HG02642 (cell line): Measurements from ENCODE around the gene RALGAPA2.
"Not testable (repeated sequence)": the region's sequence is repeated elsewhere in the genome, so short reads cannot be mapped to it uniquely, and the experiment has no call there.

Source experiments
- ATAC-seq: cut with Tn5 transposase; IDR thresholded peaks from one replicate; pipeline ENCODE4 v1.9.1; 2021; ENCODE audit warnings: mild to moderate bottlenecking; ENCODE audit not compliant: unreplicated experiment, poor library complexity

Gene RALGAPA2

GRCh38 chr20:20548527-20549266 lies 163.7 kb downstream of the RALGAPA2 start:
- no peak for ATAC-seq

GRCh38 chr20:20547876-20548266 lies 164.6 kb downstream of the RALGAPA2 start:
- ATAC-seq, result no peak

DNA sequence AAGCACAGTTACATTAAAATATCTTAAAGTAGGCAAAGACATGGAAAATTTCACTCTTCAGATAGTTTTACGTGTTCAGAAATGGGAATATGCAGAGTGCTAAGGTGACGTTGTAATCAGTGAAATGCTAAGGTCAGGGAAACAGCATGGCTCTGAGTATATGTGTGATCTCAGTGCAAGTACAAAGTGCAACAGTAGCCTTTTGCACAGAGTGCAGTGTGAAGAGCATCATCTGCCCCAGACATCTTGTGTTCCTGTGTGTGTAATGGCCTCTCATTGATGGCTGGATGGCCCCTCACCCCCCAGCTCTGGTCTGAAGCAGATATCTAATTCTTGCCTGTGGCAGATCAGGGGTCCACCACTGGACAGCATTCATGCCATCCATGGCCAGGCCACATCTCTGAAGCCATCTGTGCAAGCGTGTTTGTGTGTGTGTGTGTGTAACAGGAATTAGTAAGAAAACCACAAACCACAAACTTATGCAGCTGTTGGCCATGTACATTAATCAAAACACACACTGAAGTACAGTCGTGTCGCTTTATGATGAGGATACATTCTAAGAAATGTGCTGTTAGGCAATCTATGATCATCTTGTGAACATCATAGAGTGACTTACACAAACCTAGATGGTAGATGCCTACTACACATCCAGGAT lies 165.1 kb downstream of the RALGAPA2 start:
- ATAC-seq, result no peak

- no peak for ATAC-seq
Observed at GRCh38 chr20:20546402-20546801, 166.0 kb downstream of the RALGAPA2 start.

GRCh38 chr20:20543348-20543747 lies 169.1 kb downstream of the RALGAPA2 start:
- not testable (repeated sequence) for ATAC-seq

DNA sequence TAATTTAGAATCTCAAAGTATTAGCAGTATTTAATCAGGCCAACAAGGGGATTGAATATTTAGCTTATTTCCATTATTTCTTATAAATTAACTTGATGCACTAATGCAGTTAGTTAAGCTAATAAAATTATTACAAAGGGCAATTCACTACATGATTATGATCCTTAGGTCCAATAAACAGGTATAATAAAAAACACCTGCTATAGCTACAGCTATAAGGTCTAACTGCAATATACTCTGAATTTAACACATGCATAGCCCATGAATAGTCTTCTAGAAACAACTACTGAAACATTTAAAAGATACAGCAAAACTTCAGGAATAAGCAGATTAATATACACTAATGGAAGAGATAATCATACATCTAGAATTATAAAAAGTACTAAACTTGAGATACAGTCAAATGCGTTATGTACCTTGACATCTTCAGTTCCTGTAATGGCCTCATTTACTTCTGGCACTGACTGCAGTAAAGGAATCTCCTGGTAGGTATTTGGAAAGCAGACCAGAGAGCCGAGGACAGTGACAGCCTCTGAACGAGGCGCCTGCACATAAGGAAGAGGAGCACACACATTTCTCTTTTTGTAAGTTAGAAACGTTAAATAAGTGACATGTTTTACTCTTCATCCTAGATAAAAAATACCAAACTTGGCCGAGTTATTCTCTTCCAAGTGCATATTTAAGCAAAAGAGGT lies 176.1 kb downstream of the RALGAPA2 start:
- ATAC-seq, result no peak

DNA sequence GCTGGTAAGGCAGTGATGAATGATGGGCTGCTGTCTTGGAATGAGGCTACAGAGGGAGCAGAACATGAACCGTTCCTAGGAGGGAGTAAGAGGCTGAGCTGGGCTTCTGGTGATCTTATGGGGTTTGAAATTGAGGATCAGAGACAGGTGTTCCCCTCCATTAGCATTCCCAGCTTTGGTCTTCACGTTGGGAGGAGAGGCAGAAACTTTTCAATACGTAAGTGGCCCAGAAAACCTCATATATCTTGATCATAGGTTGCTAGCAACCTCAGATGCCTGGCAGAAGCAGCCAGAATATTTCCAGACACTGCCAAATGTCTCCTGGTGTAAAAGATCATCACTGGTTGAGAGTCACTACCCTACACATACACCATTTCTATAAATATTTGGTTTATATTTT lies 177.4 kb downstream of the RALGAPA2 start:
- ATAC-seq, result no peak

GRCh38 chr20:20531283-20531682 lies 181.2 kb downstream of the RALGAPA2 start:
- no peak for ATAC-seq

- ATAC-seq, result no peak
Observed at GRCh38 chr20:20530428-20531151, 181.9 kb downstream of the RALGAPA2 start.

GRCh38 chr20:20529597-20529996 lies 182.8 kb downstream of the RALGAPA2 start:
- no peak for ATAC-seq

DNA sequence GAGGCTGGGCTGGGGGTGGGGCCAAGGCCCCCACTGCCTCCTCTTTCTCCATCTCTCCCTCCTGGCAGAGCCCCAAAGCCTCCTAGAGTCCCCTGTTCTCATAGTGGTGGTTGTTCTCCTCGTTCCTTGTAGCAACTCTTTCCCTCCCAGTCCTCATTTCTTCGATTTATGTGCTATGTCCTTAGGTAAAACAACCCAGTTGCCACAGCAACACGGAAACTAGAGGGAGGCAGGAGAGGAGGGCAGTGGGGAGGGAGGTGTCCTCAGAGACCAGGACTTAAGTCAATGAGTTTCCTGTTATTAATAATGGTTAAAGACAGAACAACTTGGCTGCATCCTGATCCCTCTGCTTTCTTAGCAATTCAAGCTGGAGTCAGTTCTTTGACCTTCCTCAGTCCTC lies 183.6 kb downstream of the RALGAPA2 start:
- no peak for ATAC-seq

GRCh38 chr20:20527661-20528060 lies 184.8 kb downstream of the RALGAPA2 start:
- ATAC-seq, result no peak

DNA sequence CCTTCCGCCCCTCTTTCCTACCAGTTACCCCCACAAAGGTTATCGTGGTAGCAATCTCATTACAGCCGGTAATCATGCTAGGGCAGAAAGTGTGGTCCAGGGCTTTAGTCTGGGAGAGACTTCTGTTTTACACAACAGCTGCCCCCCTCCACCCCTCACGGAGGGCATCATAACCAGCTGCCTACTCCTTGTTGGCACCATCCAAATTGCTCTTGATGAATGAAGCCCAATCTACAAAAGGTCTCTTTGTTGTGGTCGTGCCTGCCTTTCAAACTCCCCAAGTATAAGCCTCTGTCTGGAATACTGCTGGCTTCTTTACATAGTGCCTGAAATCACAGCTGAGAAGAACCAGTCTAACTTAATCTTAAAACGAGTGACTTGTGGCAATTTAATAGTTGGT lies 186.7 kb downstream of the RALGAPA2 start:
- no peak for ATAC-seq

GRCh38 chr20:20525214-20525613 lies 187.2 kb downstream of the RALGAPA2 start:
- no peak for ATAC-seq

DNA sequence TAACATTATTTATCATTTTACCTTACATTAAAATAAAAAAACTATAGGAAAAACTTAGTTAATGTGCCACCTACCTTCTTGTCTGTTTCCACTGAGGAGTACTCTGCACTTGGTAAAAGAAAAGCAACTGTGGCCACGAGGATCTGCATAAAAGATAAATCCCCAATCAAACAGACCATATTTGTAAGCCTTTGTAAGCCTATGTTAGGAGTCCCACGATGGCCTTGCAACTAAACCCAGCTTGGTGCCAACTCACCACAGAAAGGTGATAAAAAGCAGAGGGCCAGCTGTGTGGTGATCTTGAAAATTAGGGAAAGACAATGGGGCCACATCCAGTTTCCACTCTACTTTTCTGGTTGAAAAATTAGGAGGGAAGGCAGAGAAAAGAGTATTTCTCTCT lies 187.7 kb downstream of the RALGAPA2 start:
- ATAC-seq, result no peak

DNA sequence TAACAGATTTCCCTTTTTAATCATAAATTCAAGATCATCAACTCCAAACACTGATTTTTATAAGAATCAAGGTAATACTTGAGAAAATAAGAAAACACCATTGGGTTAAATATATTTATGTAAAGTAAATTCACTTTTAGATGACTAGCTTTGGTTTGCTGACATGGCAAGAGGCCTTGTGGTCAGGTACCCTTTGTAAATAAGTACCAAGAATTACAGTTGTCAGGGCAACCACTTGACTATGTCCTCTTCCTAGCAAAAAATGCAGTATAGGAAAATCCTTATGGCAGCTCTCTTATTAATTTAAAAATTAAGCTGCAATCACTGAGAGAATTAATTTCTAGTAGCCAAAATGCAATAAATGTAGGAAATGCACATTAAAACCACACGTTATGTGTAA lies 190.7 kb downstream of the RALGAPA2 start:
- ATAC-seq, result no peak

DNA sequence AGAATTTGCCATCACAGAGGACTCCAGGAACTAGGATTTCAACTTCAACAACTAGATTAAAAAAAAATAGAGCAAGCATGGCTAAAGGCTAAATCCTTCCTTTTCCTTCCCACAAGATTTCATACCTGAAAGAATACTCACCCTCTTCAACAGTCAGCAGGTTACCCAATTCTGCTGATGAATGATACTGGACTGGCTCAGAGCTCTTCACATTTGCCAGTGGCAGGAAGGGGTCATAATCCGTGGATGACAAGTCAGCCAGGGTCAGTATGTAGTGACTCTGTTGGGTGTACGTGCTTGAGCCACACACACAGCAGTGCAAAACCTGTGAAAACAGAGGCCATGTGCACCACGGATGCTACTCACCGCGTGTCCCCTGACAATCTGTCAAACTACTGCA lies 191.7 kb downstream of the RALGAPA2 start:
- ATAC-seq, result no peak

DNA sequence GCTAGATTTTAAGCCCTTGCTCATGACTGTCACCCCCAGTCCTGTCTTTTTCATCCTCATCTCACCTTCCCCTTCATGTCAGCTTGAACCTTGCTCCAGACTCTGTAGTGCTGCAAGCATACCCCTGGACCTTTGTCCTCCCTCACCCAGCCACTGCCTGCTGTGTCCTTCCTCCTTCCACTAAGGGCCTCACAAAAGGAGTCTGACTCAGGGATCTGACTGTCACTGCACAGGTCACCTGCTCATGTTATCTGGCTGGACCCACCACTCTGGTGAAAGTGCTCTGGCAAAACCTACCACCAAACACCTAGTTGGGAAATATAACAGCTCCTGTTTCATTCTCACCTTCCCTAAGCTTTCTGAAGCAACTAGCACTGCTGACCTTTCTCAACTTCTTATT lies 193.2 kb downstream of the RALGAPA2 start:
- ATAC-seq, result no peak

- ATAC-seq, result no peak
Observed at GRCh38 chr20:20518263-20518662, 194.2 kb downstream of the RALGAPA2 start.

- no peak for ATAC-seq
Observed at GRCh38 chr20:20517296-20517695, 195.1 kb downstream of the RALGAPA2 start.

DNA sequence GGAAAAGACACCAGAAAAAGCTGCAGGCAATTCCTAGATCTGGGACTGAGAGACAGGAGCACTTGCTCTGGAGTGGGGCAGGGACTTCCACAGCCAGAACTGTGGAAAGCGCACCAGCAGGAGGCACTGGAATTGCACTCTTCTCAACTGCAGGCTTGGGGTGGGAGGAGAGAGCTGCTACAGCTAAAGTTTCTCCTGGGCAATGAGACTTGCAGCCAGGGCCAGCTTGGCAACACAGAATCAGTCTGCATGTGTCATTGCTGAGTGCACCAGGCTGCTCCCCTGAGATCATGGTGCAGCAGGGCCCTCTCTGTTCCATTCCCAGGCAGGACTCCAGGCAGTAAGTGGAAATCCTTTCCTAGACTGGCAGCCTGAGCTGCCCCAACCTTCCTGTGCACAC lies 198.7 kb downstream of the RALGAPA2 start:
- no peak for ATAC-seq
